Mammary epithelial cell (primary cell): ENCODE data around the gene BMPR1A.

Experiments
- EZH2 ChIP-seq: IDR thresholded peaks from 2 replicates; pipeline ENCODE4 v1.6.1; 2012; ENCODE audit warnings: low read length, inconsistent platforms, borderline replicate concordance
- TF ChIP-seq, protein P1 (sequence below), 2 donors: IDR thresholded peaks in 1 of 2; conservative IDR thresholded peaks in 1 of 2; 2 replicates each; pipeline ENCODE4 v1.5.1; 2011 to 2012; ENCODE audit warnings: inconsistent platforms in 2 of 2, low read length in 2 of 2, mild to moderate bottlenecking in 2 of 2, control low read depth in 1 of 2, low read depth in 1 of 2; ENCODE audit not compliant: insufficient read depth in 1 of 2; ENCODE audit errors: extremely low read depth in 1 of 2

DNA sequence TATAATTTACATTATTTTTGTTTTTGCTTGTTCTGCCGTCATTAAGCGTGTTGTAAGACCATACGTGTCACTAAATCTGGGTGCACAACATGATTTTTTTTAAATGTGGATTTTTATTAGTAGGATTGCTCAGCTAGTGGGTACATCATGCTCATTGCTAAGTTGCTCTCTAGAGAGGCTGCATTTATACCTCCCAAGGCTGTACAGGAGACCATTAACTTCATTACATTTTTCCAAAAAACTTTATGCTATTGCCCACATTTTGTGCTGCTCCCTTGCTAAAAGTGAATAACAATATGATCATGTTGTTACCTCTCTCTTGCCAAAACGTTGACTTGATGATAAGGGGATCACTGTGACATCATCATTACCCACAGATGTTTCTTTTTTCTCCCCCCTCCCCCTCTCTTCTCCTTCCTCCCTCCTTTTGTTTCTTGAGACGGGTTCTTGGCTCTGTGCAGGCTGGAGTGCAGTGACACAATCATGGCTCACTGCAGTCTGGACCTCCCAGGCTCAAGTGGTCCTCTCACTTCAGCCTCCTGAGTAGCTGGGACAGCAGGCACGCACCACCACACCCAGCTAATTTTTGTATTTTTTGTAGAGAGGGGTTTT lies 65.1 kb downstream of the BMPR1A start:
- TF ChIP-seq, protein P1, sequence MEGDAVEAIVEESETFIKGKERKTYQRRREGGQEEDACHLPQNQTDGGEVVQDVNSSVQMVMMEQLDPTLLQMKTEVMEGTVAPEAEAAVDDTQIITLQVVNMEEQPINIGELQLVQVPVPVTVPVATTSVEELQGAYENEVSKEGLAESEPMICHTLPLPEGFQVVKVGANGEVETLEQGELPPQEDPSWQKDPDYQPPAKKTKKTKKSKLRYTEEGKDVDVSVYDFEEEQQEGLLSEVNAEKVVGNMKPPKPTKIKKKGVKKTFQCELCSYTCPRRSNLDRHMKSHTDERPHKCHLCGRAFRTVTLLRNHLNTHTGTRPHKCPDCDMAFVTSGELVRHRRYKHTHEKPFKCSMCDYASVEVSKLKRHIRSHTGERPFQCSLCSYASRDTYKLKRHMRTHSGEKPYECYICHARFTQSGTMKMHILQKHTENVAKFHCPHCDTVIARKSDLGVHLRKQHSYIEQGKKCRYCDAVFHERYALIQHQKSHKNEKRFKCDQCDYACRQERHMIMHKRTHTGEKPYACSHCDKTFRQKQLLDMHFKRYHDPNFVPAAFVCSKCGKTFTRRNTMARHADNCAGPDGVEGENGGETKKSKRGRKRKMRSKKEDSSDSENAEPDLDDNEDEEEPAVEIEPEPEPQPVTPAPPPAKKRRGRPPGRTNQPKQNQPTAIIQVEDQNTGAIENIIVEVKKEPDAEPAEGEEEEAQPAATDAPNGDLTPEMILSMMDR (conservative IDR thresholded peaks at IDR 0.05 in 1 of 2, IDR thresholded peaks at IDR 0.05 in 1 of 2; ENCODE audit: extremely low read depth in 1 of 2, insufficient read depth in 1 of 2, low read depth in 1 of 2, low read length in 2 of 2) = no peak
- TF ChIP-seq EZH2 = no peak
